K562 (cell line): ENCODE results near the gene APOC1. TPM values are rescaled to one million over a fixed set of nuclear protein-coding genes. Genes with fewer than 3 reads are reported as not detected.

Experiments used
- DIDO1 ChIP-seq: fragments of 450-650 bp; IDR thresholded peaks from 2 replicates; pipeline ENCODE4 v1.6.1; 2016; ENCODE audit warnings: low read depth, missing biosample characterization, missing genetic modification characterization
- EP300 ChIP-seq: IDR thresholded peaks from 2 replicates; pipeline ENCODE4 v1.6.1; 2012; ENCODE audit warnings: low read length, improper control_type of control experiment
- MEF2A ChIP-seq: IDR thresholded peaks from 2 replicates; pipeline ENCODE4 v1.6.1; 2011; ENCODE audit warnings: low read depth, mild to moderate bottlenecking, low read length, moderate library complexity; ENCODE audit not compliant: control insufficient read depth
- RHOXF2B ChIP-seq: fragments of 250-450 bp; sonication (Bioruptor Pico); conservative IDR thresholded peaks from 2 replicates; pipeline ENCODE4 v1.5.1; 2021
- RUNX1 ChIP-seq: sonication (generic); IDR thresholded peaks from 2 replicates; pipeline ENCODE4 v1.6.1; 2016; ENCODE audit warnings: antibody characterized with exemption, low read depth
- ZNF239 ChIP-seq: fragments of 250-450 bp; sonication (Bioruptor Pico); IDR thresholded peaks from 2 replicates; pipeline ENCODE4 v1.4.0; 2020; ENCODE audit warnings: mild to moderate bottlenecking
- ZZZ3 ChIP-seq: fragments of 450-650 bp; IDR thresholded peaks from 2 replicates; pipeline ENCODE4 v1.6.1; 2016; ENCODE audit warnings: antibody characterized with exemption, mild to moderate bottlenecking, moderate library complexity
- polyA plus RNA-seq, 8 experiments: library from polyadenylated mRNA; depleted of rRNA in 4 of 8; stranded (reverse) in 5 of 8; unstranded in 3 of 8; fragments of >200 nt; fragmentation: Nextera tagmentation in 2 of 8; fragmentation: Illumina TruSeq in 1 of 8; extraction: Ambion mirVana in 2 of 8; extraction: Trizol in 1 of 8; gene quantifications; 2 replicates each; pipeline versions ENCODE4 v1.2.1 to v1.2.3, GENCODE V29; 2011 to 2014; ENCODE audit warnings: inconsistent platforms in 1 of 8, missing spikeins in 1 of 8
- total RNA-seq, 7 experiments: library from RNA; depleted of rRNA in 6 of 7; stranded (reverse); fragments of >200 nt in 6 of 7; fragmentation: Illumina TruSeq in 2 of 7; extraction: Trizol in 2 of 7; gene quantifications; 2 replicates each; pipeline versions ENCODE4 v1.2.1 to v1.2.3, GENCODE V29; 2011 to 2021; ENCODE audit warnings: low replicate concordance in 1 of 7
- TF ChIP-seq, protein P1 (sequence below): sonication (generic); formaldehyde crosslinking; IDR thresholded peaks from 2 replicates; pipeline ENCODE4 v1.4.0; 2020; ENCODE audit warnings: mild to moderate bottlenecking, missing genetic modification reagents
- TF ChIP-seq, protein P2 (sequence below): fragments of 450-650 bp; IDR thresholded peaks from 2 replicates; pipeline ENCODE4 v1.6.1; 2017; ENCODE audit warnings: antibody characterized with exemption, mild to moderate bottlenecking
- TF ChIP-seq, protein P3 (sequence below), 2 experiments: IDR thresholded peaks; 2 replicates each; pipeline ENCODE4 v1.6.1; 2011; ENCODE audit warnings: borderline replicate concordance in 1 of 2, control low read depth in 1 of 2, low read depth in 1 of 2, low read length in 1 of 2, mild to moderate bottlenecking in 1 of 2, mixed read lengths in 1 of 2, moderate library complexity in 1 of 2; ENCODE audit not compliant: insufficient read depth in 1 of 2, insufficient read length in 1 of 2, poor library complexity in 1 of 2, severe bottlenecking in 1 of 2; ENCODE audit errors: extremely low read depth in 1 of 2
- TF ChIP-seq, protein P4 (sequence below): sonication (generic); formaldehyde crosslinking; IDR thresholded peaks from 2 replicates; pipeline ENCODE4 v1.9.0; 2022; ENCODE audit warnings: mild to moderate bottlenecking, missing genetic modification reagents

The APOC1 gene
- total and polyA plus RNA-seq, 9 of the 15 experiments (the other 6 are each of a cell fraction or from before 2014, with no cell fraction given), result 115 to 408 (median 220) TPM

- TF ChIP-seq ZZZ3 (no peak), RHOXF2B (CRISPR knock-in tag) (no peak), MEF2A (no peak), EP300 (no peak), DIDO1 (tag) (no peak), RUNX1 (peak; percentile 55; the same call in 1 of the 2 replicates), ZNF239 (CRISPR knock-in tag) (no peak)
- TF ChIP-seq, protein P1, sequence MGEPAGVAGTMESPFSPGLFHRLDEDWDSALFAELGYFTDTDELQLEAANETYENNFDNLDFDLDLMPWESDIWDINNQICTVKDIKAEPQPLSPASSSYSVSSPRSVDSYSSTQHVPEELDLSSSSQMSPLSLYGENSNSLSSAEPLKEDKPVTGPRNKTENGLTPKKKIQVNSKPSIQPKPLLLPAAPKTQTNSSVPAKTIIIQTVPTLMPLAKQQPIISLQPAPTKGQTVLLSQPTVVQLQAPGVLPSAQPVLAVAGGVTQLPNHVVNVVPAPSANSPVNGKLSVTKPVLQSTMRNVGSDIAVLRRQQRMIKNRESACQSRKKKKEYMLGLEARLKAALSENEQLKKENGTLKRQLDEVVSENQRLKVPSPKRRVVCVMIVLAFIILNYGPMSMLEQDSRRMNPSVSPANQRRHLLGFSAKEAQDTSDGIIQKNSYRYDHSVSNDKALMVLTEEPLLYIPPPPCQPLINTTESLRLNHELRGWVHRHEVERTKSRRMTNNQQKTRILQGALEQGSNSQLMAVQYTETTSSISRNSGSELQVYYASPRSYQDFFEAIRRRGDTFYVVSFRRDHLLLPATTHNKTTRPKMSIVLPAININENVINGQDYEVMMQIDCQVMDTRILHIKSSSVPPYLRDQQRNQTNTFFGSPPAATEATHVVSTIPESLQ (CRISPR knock-in tag), result no peak
- TF ChIP-seq, protein P2, sequence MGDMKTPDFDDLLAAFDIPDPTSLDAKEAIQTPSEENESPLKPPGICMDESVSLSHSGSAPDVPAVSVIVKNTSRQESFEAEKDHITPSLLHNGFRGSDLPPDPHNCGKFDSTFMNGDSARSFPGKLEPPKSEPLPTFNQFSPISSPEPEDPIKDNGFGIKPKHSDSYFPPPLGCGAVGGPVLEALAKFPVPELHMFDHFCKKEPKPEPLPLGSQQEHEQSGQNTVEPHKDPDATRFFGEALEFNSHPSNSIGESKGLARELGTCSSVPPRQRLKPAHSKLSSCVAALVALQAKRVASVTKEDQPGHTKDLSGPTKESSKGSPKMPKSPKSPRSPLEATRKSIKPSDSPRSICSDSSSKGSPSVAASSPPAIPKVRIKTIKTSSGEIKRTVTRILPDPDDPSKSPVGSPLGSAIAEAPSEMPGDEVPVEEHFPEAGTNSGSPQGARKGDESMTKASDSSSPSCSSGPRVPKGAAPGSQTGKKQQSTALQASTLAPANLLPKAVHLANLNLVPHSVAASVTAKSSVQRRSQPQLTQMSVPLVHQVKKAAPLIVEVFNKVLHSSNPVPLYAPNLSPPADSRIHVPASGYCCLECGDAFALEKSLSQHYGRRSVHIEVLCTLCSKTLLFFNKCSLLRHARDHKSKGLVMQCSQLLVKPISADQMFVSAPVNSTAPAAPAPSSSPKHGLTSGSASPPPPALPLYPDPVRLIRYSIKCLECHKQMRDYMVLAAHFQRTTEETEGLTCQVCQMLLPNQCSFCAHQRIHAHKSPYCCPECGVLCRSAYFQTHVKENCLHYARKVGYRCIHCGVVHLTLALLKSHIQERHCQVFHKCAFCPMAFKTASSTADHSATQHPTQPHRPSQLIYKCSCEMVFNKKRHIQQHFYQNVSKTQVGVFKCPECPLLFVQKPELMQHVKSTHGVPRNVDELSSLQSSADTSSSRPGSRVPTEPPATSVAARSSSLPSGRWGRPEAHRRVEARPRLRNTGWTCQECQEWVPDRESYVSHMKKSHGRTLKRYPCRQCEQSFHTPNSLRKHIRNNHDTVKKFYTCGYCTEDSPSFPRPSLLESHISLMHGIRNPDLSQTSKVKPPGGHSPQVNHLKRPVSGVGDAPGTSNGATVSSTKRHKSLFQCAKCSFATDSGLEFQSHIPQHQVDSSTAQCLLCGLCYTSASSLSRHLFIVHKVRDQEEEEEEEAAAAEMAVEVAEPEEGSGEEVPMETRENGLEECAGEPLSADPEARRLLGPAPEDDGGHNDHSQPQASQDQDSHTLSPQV, result peak; percentile 61; the same call in 1 of the 2 replicates
- TF ChIP-seq, protein P3, sequence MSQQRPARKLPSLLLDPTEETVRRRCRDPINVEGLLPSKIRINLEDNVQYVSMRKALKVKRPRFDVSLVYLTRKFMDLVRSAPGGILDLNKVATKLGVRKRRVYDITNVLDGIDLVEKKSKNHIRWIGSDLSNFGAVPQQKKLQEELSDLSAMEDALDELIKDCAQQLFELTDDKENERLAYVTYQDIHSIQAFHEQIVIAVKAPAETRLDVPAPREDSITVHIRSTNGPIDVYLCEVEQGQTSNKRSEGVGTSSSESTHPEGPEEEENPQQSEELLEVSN (IDR thresholded peaks at IDR 0.05; ENCODE audit: borderline replicate concordance in 1 of 2, extremely low read depth in 1 of 2, insufficient read depth in 1 of 2, insufficient read length in 1 of 2, low read depth in 1 of 2, low read length in 1 of 2, poor library complexity in 1 of 2, severe bottlenecking in 1 of 2), result no peak
- TF ChIP-seq, protein P4, sequence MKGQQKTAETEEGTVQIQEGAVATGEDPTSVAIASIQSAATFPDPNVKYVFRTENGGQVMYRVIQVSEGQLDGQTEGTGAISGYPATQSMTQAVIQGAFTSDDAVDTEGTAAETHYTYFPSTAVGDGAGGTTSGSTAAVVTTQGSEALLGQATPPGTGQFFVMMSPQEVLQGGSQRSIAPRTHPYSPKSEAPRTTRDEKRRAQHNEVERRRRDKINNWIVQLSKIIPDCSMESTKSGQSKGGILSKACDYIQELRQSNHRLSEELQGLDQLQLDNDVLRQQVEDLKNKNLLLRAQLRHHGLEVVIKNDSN, result no peak
These were observed 10.6 kb upstream of the APOC1 start (continued) for GRCh38 chr19:44903602-44904425.
